Retinal pigment epithelial cell (primary cell): ENCODE results near the gene EXOC1.
A peak's percentile ranks its signal among the peaks of the same experiment; 100 is the strongest.
"Not testable (repeated sequence)": the region's sequence is repeated elsewhere in the genome, so short reads cannot be mapped to it uniquely, and the experiment has no call there.

ENCODE experiments used
- DNase-seq: peaks from one replicate; pipeline ENCODE4 v3.0.0-alpha.2; 2010; ENCODE audit warnings: low read depth
- H3K4me3 ChIP-seq: 2 replicates; pipeline ENCODE4 v1.5.1; 2011; ENCODE audit warnings: mild to moderate bottlenecking, low read length, control low read depth, moderate library complexity
- TF ChIP-seq, protein P1 (sequence below): conservative IDR thresholded peaks from 2 replicates; pipeline ENCODE4 v1.5.1; 2011; ENCODE audit warnings: low read depth, low read length, control low read depth, inconsistent platforms

Gene EXOC1

DNA sequence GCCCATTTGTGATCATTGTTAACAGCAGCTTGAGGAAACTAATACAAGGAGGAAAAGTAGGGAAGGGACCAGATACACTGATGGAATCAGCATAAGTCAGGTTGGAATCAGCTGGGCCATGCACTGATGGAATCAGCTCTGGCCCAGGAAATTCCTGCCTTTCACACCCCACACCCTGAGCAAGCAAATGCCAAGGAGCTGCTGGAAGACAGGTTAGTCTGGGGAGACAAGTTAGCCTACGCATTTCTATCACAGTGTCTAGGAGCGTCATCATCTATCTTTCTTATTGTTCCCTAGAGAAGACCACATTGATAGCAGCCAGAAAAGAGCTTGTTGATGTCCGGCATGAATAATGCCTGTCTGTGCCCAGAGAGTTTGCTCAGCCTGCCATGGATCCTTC, 79.1 kb downstream of the EXOC1 start:
- no peak overlapping the region for H3K4me3 ChIP-seq
- TF ChIP-seq, protein P1, sequence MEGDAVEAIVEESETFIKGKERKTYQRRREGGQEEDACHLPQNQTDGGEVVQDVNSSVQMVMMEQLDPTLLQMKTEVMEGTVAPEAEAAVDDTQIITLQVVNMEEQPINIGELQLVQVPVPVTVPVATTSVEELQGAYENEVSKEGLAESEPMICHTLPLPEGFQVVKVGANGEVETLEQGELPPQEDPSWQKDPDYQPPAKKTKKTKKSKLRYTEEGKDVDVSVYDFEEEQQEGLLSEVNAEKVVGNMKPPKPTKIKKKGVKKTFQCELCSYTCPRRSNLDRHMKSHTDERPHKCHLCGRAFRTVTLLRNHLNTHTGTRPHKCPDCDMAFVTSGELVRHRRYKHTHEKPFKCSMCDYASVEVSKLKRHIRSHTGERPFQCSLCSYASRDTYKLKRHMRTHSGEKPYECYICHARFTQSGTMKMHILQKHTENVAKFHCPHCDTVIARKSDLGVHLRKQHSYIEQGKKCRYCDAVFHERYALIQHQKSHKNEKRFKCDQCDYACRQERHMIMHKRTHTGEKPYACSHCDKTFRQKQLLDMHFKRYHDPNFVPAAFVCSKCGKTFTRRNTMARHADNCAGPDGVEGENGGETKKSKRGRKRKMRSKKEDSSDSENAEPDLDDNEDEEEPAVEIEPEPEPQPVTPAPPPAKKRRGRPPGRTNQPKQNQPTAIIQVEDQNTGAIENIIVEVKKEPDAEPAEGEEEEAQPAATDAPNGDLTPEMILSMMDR = no peak
- DNase-seq = no peak

DNA sequence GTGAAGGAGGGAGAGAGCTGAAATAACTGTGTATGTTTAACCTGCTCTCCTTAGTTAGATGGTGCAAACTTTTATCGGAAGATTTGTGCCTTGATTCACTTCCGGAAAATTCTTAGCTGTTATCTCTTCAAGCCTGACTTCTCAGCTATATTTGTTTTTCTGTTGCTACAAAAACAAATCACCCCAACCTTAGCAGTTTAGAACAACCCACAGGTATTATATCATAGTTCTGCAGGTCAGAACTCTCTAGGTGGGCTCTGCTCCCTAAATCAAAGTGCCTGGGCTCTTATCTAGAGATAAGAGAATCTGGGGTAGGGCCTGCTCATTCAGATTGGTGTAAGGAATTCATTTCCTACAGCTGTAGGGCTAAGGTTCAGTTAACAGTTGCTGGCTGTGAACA, 80.2 kb downstream of the EXOC1 start:
- H3K4me3 ChIP-seq = no peak overlapping the region
- TF ChIP-seq, protein P1 = no peak
- DNase-seq = no peak

DNA sequence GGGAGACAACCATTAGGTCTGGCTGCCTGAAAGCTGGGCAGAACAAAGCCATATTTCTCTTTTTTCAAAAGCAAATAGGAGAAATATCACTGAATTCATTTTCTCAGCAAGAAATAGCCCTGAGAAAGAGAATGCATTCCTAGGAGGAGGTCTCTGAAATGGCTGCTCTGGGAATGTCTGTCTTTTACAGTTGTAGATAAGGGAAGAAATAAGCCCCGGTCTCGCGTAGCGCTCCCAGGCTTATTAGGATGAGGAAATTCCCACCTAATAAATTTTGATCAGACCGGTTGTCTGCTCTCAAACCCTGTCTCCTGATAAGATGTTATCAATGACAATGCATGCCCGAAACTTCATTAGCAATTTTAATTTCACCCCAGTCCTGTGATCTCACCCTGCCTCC, 82.5 kb downstream of the EXOC1 start:
- H3K4me3 ChIP-seq, DNase-seq: not testable (repeated sequence)

GRCh38 chr4:55938481-55938880, 85.0 kb downstream of the EXOC1 start:
- H3K4me3 ChIP-seq = no peak overlapping the region
- TF ChIP-seq, protein P1 = no peak
- DNase-seq = no peak

DNA sequence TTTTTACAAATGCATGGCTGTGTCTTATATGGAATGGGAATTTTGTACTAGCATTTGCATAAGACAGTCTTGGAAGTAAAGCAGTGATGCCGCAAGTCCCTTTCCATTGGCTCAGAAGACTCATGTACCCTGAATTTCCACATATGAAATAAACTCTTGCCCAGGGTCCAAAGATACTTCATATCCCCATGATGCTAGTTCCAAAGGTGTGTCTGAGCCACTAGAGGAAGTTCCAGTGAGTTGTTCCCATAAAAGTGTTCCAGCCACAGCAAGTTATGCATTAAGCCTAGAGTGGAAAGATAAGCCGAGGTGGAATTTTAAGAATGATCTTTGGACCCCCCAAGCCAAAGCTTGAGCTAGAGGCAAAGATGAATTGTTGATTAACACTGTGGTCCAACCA, 86.0 kb downstream of the EXOC1 start:
- no peak overlapping the region for H3K4me3 ChIP-seq
- TF ChIP-seq, protein P1 = no peak
- DNase-seq = no peak

DNA sequence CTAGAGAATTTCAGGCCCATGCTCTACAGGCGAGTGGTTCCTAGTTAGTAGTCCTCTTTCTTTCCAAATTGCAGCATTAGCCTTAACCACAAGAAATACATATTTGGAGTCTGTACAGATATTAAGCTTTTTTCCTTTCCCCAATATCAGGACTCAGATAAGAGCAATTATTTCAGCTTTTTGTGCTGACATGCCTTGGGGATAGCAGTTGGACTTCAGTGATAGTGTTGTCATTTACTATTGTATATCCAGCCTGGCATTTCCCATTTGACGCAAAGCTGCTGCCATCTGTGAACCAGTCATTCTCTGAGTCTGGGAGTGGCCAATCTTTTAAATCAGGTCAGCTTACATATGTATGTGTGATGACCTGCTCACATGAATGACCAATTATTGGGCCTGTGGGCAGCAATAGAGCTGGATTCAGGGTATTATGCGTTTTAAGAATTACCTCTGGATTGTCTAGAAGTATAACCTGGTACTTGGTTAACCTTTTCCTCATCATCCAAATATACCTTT, 88.5 kb downstream of the EXOC1 start:
- H3K4me3 ChIP-seq = no peak overlapping the region
- no peak for DNase-seq
- TF ChIP-seq, protein P1 = no peak

GRCh38 chr4:55947254-55947882, 93.9 kb downstream of the EXOC1 start:
- DNase-seq = no peak
- peak overlapping the region; percentile 11 for H3K4me3 ChIP-seq
- TF ChIP-seq, protein P1 = no peak
